Liver (tissue), 3 donors: ENCODE data around the gene OSBPL1A.

Experiments
- YY1 ChIP-seq: IDR thresholded peaks from 2 replicates; pipeline ENCODE4 v1.6.1; 2016; ENCODE audit warnings: antibody characterized with exemption, mild to moderate bottlenecking
- TF ChIP-seq, protein P1 (sequence below): fragments of 150-350 bp; IDR thresholded peaks from 2 replicates; pipeline ENCODE4 v1.5.1; 2017; ENCODE audit warnings: improper control_type of control experiment, low read depth, low read length; ENCODE audit not compliant: missing input control
- TF ChIP-seq, protein P2 (sequence below): IDR thresholded peaks from 2 replicates; pipeline ENCODE4 v1.6.1; 2016; ENCODE audit warnings: antibody characterized with exemption, mild to moderate bottlenecking
- TF ChIP-seq, protein P3 (sequence below): IDR thresholded peaks from 2 replicates; pipeline ENCODE4 v1.6.1; 2016; ENCODE audit warnings: antibody characterized with exemption
- TF ChIP-seq, protein P4 (sequence below): IDR thresholded peaks from 2 replicates; pipeline ENCODE4 v1.6.1; 2016; ENCODE audit warnings: antibody characterized with exemption
- TF ChIP-seq, protein P5 (sequence below): IDR thresholded peaks from 2 replicates; pipeline ENCODE4 v1.6.1; 2016; ENCODE audit warnings: antibody characterized with exemption
- donor health status: healthy.
- donor health status: healthy.

DNA sequence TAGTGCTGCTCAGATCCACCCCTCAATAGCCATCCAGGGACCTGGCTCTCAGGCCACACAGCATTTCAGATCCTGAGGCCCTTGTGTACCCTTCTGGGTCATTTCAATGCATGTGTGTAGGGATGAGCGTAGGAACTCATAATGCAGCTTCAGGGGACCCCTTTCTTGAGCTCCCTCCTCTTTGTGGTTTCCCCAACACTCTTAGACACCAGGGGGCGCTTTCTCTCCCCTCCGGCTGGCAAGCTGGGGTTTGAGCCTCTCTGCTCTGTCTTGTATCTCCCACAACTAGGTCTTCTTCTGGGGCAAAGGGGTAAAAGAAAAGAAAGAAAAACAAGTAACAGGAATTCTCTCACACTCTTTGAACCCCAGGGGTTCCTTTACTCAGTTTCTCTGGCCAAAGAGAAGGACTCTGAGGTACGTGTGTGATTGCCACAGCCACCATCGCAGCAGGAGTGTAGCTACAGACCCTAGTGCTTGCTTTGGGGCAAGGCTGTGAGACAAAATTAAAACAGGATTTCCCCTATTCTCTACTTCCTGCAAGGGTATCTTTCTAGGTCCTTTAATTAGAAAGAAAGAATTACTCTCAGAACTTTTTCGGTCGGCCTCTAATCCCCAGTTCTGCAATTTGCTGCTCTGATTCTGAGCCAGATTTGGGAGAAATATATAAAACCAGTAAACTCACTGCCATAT lies 220.8 kb downstream of the OSBPL1A start:
- TF ChIP-seq, protein P1, sequence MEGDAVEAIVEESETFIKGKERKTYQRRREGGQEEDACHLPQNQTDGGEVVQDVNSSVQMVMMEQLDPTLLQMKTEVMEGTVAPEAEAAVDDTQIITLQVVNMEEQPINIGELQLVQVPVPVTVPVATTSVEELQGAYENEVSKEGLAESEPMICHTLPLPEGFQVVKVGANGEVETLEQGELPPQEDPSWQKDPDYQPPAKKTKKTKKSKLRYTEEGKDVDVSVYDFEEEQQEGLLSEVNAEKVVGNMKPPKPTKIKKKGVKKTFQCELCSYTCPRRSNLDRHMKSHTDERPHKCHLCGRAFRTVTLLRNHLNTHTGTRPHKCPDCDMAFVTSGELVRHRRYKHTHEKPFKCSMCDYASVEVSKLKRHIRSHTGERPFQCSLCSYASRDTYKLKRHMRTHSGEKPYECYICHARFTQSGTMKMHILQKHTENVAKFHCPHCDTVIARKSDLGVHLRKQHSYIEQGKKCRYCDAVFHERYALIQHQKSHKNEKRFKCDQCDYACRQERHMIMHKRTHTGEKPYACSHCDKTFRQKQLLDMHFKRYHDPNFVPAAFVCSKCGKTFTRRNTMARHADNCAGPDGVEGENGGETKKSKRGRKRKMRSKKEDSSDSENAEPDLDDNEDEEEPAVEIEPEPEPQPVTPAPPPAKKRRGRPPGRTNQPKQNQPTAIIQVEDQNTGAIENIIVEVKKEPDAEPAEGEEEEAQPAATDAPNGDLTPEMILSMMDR, result peak; percentile 43
- TF ChIP-seq YY1, result no peak
- TF ChIP-seq, protein P2, sequence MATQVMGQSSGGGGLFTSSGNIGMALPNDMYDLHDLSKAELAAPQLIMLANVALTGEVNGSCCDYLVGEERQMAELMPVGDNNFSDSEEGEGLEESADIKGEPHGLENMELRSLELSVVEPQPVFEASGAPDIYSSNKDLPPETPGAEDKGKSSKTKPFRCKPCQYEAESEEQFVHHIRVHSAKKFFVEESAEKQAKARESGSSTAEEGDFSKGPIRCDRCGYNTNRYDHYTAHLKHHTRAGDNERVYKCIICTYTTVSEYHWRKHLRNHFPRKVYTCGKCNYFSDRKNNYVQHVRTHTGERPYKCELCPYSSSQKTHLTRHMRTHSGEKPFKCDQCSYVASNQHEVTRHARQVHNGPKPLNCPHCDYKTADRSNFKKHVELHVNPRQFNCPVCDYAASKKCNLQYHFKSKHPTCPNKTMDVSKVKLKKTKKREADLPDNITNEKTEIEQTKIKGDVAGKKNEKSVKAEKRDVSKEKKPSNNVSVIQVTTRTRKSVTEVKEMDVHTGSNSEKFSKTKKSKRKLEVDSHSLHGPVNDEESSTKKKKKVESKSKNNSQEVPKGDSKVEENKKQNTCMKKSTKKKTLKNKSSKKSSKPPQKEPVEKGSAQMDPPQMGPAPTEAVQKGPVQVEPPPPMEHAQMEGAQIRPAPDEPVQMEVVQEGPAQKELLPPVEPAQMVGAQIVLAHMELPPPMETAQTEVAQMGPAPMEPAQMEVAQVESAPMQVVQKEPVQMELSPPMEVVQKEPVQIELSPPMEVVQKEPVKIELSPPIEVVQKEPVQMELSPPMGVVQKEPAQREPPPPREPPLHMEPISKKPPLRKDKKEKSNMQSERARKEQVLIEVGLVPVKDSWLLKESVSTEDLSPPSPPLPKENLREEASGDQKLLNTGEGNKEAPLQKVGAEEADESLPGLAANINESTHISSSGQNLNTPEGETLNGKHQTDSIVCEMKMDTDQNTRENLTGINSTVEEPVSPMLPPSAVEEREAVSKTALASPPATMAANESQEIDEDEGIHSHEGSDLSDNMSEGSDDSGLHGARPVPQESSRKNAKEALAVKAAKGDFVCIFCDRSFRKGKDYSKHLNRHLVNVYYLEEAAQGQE, result no peak
- TF ChIP-seq, protein P3, sequence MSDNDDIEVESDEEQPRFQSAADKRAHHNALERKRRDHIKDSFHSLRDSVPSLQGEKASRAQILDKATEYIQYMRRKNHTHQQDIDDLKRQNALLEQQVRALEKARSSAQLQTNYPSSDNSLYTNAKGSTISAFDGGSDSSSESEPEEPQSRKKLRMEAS, result no peak
- TF ChIP-seq, protein P4, sequence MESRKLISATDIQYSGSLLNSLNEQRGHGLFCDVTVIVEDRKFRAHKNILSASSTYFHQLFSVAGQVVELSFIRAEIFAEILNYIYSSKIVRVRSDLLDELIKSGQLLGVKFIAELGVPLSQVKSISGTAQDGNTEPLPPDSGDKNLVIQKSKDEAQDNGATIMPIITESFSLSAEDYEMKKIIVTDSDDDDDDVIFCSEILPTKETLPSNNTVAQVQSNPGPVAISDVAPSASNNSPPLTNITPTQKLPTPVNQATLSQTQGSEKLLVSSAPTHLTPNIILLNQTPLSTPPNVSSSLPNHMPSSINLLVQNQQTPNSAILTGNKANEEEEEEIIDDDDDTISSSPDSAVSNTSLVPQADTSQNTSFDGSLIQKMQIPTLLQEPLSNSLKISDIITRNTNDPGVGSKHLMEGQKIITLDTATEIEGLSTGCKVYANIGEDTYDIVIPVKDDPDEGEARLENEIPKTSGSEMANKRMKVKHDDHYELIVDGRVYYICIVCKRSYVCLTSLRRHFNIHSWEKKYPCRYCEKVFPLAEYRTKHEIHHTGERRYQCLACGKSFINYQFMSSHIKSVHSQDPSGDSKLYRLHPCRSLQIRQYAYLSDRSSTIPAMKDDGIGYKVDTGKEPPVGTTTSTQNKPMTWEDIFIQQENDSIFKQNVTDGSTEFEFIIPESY, result no peak
- TF ChIP-seq, protein P5, sequence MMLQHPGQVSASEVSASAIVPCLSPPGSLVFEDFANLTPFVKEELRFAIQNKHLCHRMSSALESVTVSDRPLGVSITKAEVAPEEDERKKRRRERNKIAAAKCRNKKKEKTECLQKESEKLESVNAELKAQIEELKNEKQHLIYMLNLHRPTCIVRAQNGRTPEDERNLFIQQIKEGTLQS, result no peak
